ENCODE results near the gene VTI1A. TPM values are rescaled to one million over a fixed set of nuclear protein-coding genes. Genes with fewer than 3 reads are reported as not detected.

Gene VTI1A
- total and polyA plus RNA-seq, 2 of the 13 experiments (the other 11 are each of a cell fraction or from before 2014, with no cell fraction given): 11.7 to 32.7 TPM

- Histone ChIP-seq H3K36me3 (replicated peaks in 1 of 2; ENCODE audit: control insufficient read depth in 1 of 2, insufficient read depth in 2 of 2, low read length in 2 of 2) (peaks cover 0 to 5% of the 10 kb centered on the region in 2 experiments; a peak in 2 of 5 replicates), H3K4me2 (ENCODE audit: low read depth, low read length) (no peak overlapping the region), H3K27me3 (ENCODE audit: control insufficient read depth in 1 of 2, insufficient read depth in 2 of 2, low read length in 2 of 2) (no peaks in the 10 kb centered on the region), H3K9me3 (ENCODE audit: low read length) (no peaks in the 10 kb centered on the region), H4K20me1 (ENCODE audit: insufficient read depth, low read length) (no peaks in the 10 kb centered on the region), H3K27ac (ENCODE audit: extremely low read length, insufficient read depth, low read length) (no peak overlapping the region), H3K4me3 (replicated peaks in 1 of 3; ENCODE audit: insufficient read depth in 1 of 3, low read depth in 2 of 3, low read length in 3 of 3) (no peak overlapping the region), H2AFZ (ENCODE audit: low read length) (no peak overlapping the region), H3K79me2 (ENCODE audit: insufficient read depth, low read length) (no peaks in the 10 kb centered on the region), H3K4me1 (ENCODE audit: insufficient read depth, low read length) (peaks cover 14% of the 10 kb centered on the region), H3K9ac (ENCODE audit: insufficient read depth, low read depth, low read length) (no peak overlapping the region)
- ChIA-PET CTCF (ENCODE audit: low intra/inter-chr PET ratio, low total read pairs) (no interaction called here), POLR2A (no interaction called here)
- ATAC-seq (no peak), DNase-seq (ENCODE audit: low spot score) (no peak), FAIRE-seq (no peak)
- intact Hi-C loops (cut with micrococcal nuclease; ENCODE audit: unreplicated experiment) (no loop called here), in situ Hi-C loops (cut with HindIII; ENCODE audit: extremely low pct_ligation_motif_present, low pct_unique_long_range_greater_than_20kb) (no loop called here)
- BruUV-seq (replicated peaks): no TSS peak
- TF ChIP-seq GLMP (CRISPR knock-in tag; IDR thresholded peaks at IDR 0.05; ENCODE audit: borderline replicate concordance) (no peak), MED13 (CRISPR knock-in tag; IDR thresholded peaks at IDR 0.05) (no peak), YY1 (IDR thresholded peaks at IDR 0.05; ENCODE audit: insufficient read depth, insufficient replicate concordance, low read depth, low read length) (no peak), ZFP1 (CRISPR knock-in tag; IDR thresholded peaks at IDR 0.05) (no peak), GRHL1 (CRISPR knock-in tag; conservative IDR thresholded peaks at IDR 0.05) (no peak), ZNF180 (CRISPR knock-in tag; IDR thresholded peaks at IDR 0.05; ENCODE audit: borderline replicate concordance, low read depth) (no peak), RXRB (CRISPR knock-in tag; IDR thresholded peaks at IDR 0.05; ENCODE audit: borderline replicate concordance) (no peak), ZBTB1 (CRISPR knock-in tag; IDR thresholded peaks at IDR 0.05; ENCODE audit: borderline replicate concordance) (no peak), ZNF10 (CRISPR knock-in tag; IDR thresholded peaks at IDR 0.05; ENCODE audit: borderline replicate concordance, low read depth) (no peak), ZNF121 (CRISPR knock-in tag; IDR thresholded peaks at IDR 0.05) (no peak), ZNF577 (CRISPR knock-in tag; IDR thresholded peaks at IDR 0.05; ENCODE audit: borderline replicate concordance, low read depth) (no peak), PLRG1 (conservative IDR thresholded peaks at IDR 0.05) (no peak)
- TF ChIP-seq, protein P1, sequence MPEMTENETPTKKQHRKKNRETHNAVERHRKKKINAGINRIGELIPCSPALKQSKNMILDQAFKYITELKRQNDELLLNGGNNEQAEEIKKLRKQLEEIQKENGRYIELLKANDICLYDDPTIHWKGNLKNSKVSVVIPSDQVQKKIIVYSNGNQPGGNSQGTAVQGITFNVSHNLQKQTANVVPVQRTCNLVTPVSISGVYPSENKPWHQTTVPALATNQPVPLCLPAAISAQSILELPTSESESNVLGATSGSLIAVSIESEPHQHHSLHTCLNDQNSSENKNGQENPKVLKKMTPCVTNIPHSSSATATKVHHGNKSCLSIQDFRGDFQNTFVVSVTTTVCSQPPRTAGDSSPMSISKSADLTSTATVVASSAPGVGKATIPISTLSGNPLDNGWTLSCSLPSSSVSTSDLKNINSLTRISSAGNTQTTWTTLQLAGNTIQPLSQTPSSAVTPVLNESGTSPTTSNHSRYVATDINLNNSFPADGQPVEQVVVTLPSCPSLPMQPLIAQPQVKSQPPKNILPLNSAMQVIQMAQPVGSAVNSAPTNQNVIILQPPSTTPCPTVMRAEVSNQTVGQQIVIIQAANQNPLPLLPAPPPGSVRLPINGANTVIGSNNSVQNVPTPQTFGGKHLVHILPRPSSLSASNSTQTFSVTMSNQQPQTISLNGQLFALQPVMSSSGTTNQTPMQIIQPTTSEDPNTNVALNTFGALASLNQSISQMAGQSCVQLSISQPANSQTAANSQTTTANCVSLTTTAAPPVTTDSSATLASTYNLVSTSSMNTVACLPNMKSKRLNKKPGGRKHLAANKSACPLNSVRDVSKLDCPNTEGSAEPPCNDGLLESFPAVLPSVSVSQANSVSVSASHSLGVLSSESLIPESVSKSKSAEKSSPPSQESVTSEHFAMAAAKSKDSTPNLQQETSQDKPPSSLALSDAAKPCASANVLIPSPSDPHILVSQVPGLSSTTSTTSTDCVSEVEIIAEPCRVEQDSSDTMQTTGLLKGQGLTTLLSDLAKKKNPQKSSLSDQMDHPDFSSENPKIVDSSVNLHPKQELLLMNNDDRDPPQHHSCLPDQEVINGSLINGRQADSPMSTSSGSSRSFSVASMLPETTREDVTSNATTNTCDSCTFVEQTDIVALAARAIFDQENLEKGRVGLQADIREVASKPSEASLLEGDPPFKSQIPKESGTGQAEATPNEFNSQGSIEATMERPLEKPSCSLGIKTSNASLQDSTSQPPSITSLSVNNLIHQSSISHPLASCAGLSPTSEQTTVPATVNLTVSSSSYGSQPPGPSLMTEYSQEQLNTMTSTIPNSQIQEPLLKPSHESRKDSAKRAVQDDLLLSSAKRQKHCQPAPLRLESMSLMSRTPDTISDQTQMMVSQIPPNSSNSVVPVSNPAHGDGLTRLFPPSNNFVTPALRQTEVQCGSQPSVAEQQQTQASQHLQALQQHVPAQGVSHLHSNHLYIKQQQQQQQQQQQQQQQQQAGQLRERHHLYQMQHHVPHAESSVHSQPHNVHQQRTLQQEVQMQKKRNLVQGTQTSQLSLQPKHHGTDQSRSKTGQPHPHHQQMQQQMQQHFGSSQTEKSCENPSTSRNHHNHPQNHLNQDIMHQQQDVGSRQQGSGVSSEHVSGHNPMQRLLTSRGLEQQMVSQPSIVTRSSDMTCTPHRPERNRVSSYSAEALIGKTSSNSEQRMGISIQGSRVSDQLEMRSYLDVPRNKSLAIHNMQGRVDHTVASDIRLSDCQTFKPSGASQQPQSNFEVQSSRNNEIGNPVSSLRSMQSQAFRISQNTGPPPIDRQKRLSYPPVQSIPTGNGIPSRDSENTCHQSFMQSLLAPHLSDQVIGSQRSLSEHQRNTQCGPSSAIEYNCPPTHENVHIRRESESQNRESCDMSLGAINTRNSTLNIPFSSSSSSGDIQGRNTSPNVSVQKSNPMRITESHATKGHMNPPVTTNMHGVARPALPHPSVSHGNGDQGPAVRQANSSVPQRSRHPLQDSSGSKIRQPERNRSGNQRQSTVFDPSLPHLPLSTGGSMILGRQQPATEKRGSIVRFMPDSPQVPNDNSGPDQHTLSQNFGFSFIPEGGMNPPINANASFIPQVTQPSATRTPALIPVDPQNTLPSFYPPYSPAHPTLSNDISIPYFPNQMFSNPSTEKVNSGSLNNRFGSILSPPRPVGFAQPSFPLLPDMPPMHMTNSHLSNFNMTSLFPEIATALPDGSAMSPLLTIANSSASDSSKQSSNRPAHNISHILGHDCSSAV (CRISPR knock-in tag; IDR thresholded peaks at IDR 0.05; ENCODE audit: borderline replicate concordance): no peak
Measured at GRCh38 chr10:112666094-112666493, 219.1 kb downstream of the VTI1A start.

Measured in HepG2 (cell line).